Measurements from ENCODE around the gene RARG.

RARG gene

GRCh38 chr12:53231921-53232645, at the start of gene RARG:
Gene RARG (minus strand): TSS chr12:53232209. CDS start chr12:53227545, 4,664 bp downstream.
- Histone ChIP-seq H3K79me2 (ENCODE audit: control insufficient read depth, insufficient read depth, low read length, unreplicated experiment) (no peaks in the 10 kb centered on the region), H3K36me3 (ENCODE audit: insufficient read depth, low read length) (no peaks in the 10 kb centered on the region), H3K4me1 (ENCODE audit: control insufficient read depth, insufficient read depth, low read length, unreplicated experiment) (peaks cover 26% of the 10 kb centered on the region), H3K27me3 (ENCODE audit: insufficient read depth, low read length) (no peaks in the 10 kb centered on the region; the same call in 1 of the 2 replicates), H3K27ac (ENCODE audit: low read depth, low read length) (no peak within 1 kb of the TSS), H2AFZ (ENCODE audit: low read length, unreplicated experiment) (peak within 1 kb of the TSS; percentile 20), H3K4me3 (ENCODE audit: low read depth, low read length) (peak within 1 kb of the TSS; percentile 78)

GRCh38 chr12:53279888-53280498, 48.0 kb upstream of the RARG start:
- H3K36me3 ChIP-seq (ENCODE audit: insufficient read depth, low read length): peaks cover 1% of the 10 kb centered on the region

GRCh38 chr12:53279283-53279869, 47.4 kb upstream of the RARG start:
- Histone ChIP-seq H3K4me3 (ENCODE audit: low read depth, low read length) (no peak overlapping the region), H3K4me1 (ENCODE audit: control insufficient read depth, insufficient read depth, low read length, unreplicated experiment) (no peaks in the 10 kb centered on the region), H3K27me3 (ENCODE audit: insufficient read depth, low read length) (no peaks in the 10 kb centered on the region), H3K27ac (ENCODE audit: low read depth, low read length) (no peak overlapping the region), H3K79me2 (ENCODE audit: control insufficient read depth, insufficient read depth, low read length, unreplicated experiment) (no peaks in the 10 kb centered on the region), H3K36me3 (ENCODE audit: insufficient read depth, low read length) (no peaks in the 10 kb centered on the region; the same call in 1 of the 2 replicates), H2AFZ (ENCODE audit: low read length, unreplicated experiment) (no peak overlapping the region)

More at GRCh38 chr12:53279888-53280498, 48.0 kb upstream of the RARG start:
- no peak overlapping the region for H2AFZ ChIP-seq (ENCODE audit: low read length, unreplicated experiment)
- H3K4me1 ChIP-seq (ENCODE audit: control insufficient read depth, insufficient read depth, low read length, unreplicated experiment): no peaks in the 10 kb centered on the region
- H3K4me3 ChIP-seq (ENCODE audit: low read depth, low read length): no peak overlapping the region
- H3K27ac ChIP-seq (ENCODE audit: low read depth, low read length): no peak overlapping the region
- H3K79me2 ChIP-seq (ENCODE audit: control insufficient read depth, insufficient read depth, low read length, unreplicated experiment): no peaks in the 10 kb centered on the region
- H3K27me3 ChIP-seq (ENCODE audit: insufficient read depth, low read length): no peaks in the 10 kb centered on the region

- no peaks in the 10 kb centered on the region; the same call in 1 of the 2 replicates for H3K36me3 ChIP-seq (ENCODE audit: insufficient read depth, low read length)
- H3K27me3 ChIP-seq (ENCODE audit: insufficient read depth, low read length): no peaks in the 10 kb centered on the region
- no peak overlapping the region for H2AFZ ChIP-seq (ENCODE audit: low read length, unreplicated experiment)
- H3K27ac ChIP-seq (ENCODE audit: low read depth, low read length): no peak overlapping the region
- H3K79me2 ChIP-seq (ENCODE audit: control insufficient read depth, insufficient read depth, low read length, unreplicated experiment): no peaks in the 10 kb centered on the region
- H3K4me1 ChIP-seq (ENCODE audit: control insufficient read depth, insufficient read depth, low read length, unreplicated experiment): no peaks in the 10 kb centered on the region
- H3K4me3 ChIP-seq (ENCODE audit: low read depth, low read length): no peak overlapping the region
Measured at GRCh38 chr12:53277981-53278380, 46.0 kb upstream of the RARG start.

- no peak overlapping the region for H3K4me3 ChIP-seq (ENCODE audit: low read depth, low read length)
- no peaks in the 10 kb centered on the region for H3K79me2 ChIP-seq (ENCODE audit: control insufficient read depth, insufficient read depth, low read length, unreplicated experiment)
- no peaks in the 10 kb centered on the region for H3K4me1 ChIP-seq (ENCODE audit: control insufficient read depth, insufficient read depth, low read length, unreplicated experiment)
- no peaks in the 10 kb centered on the region; the same call in 1 of the 2 replicates for H3K36me3 ChIP-seq (ENCODE audit: insufficient read depth, low read length)
- no peak overlapping the region for H2AFZ ChIP-seq (ENCODE audit: low read length, unreplicated experiment)
- no peak overlapping the region for H3K27ac ChIP-seq (ENCODE audit: low read depth, low read length)
- H3K27me3 ChIP-seq (ENCODE audit: insufficient read depth, low read length): no peaks in the 10 kb centered on the region
Measured at GRCh38 chr12:53276511-53276910, 44.5 kb upstream of the RARG start.

- Histone ChIP-seq H3K4me3 (ENCODE audit: low read depth, low read length) (no peak overlapping the region), H3K27me3 (ENCODE audit: insufficient read depth, low read length) (no peaks in the 10 kb centered on the region), H3K79me2 (ENCODE audit: control insufficient read depth, insufficient read depth, low read length, unreplicated experiment) (peaks cover 13% of the 10 kb centered on the region), H2AFZ (ENCODE audit: low read length, unreplicated experiment) (no peak overlapping the region), H3K36me3 (ENCODE audit: insufficient read depth, low read length) (no peaks in the 10 kb centered on the region; the same call in 1 of the 2 replicates), H3K27ac (ENCODE audit: low read depth, low read length) (no peak overlapping the region), H3K4me1 (ENCODE audit: control insufficient read depth, insufficient read depth, low read length, unreplicated experiment) (peaks cover 12% of the 10 kb centered on the region)
Measured at GRCh38 chr12:53274445-53274844, 42.4 kb upstream of the RARG start.

GRCh38 chr12:53268630-53269562, 36.9 kb upstream of the RARG start:
- peaks cover 23% of the 10 kb centered on the region for H3K79me2 ChIP-seq (ENCODE audit: control insufficient read depth, insufficient read depth, low read length, unreplicated experiment)
- no peaks in the 10 kb centered on the region; the same call in 1 of the 2 replicates for H3K36me3 ChIP-seq (ENCODE audit: insufficient read depth, low read length)
- H3K27ac ChIP-seq (ENCODE audit: low read depth, low read length): peak overlapping the region; percentile 66
- peak overlapping the region; percentile 79 for H3K4me3 ChIP-seq (ENCODE audit: low read depth, low read length)
- H3K4me1 ChIP-seq (ENCODE audit: control insufficient read depth, insufficient read depth, low read length, unreplicated experiment): peaks cover 19% of the 10 kb centered on the region
- peak overlapping the region; percentile 86 for H2AFZ ChIP-seq (ENCODE audit: low read length, unreplicated experiment)
- H3K27me3 ChIP-seq (ENCODE audit: insufficient read depth, low read length): no peaks in the 10 kb centered on the region

GRCh38 chr12:53267999-53268629, 36.1 kb upstream of the RARG start, which contains the start of gene ESPL1:
Gene ESPL1 (plus strand): TSS chr12:53268299. CDS start chr12:53268767, 468 bp downstream.
- H3K36me3 ChIP-seq (ENCODE audit: insufficient read depth, low read length): no peaks in the 10 kb centered on the region; the same call in 1 of the 2 replicates
- peak within 1 kb of the TSS; percentile 66 for H3K27ac ChIP-seq (ENCODE audit: low read depth, low read length)
- peak within 1 kb of the TSS; percentile 79 for H3K4me3 ChIP-seq (ENCODE audit: low read depth, low read length)
- H3K27me3 ChIP-seq (ENCODE audit: insufficient read depth, low read length): no peaks in the 10 kb centered on the region
- H3K79me2 ChIP-seq (ENCODE audit: control insufficient read depth, insufficient read depth, low read length, unreplicated experiment): peaks cover 23% of the 10 kb centered on the region
- peak within 1 kb of the TSS; percentile 86 for H2AFZ ChIP-seq (ENCODE audit: low read length, unreplicated experiment)
- peaks cover 19% of the 10 kb centered on the region for H3K4me1 ChIP-seq (ENCODE audit: control insufficient read depth, insufficient read depth, low read length, unreplicated experiment)

- Histone ChIP-seq H3K36me3 (ENCODE audit: insufficient read depth, low read length) (no peaks in the 10 kb centered on the region; the same call in 1 of the 2 replicates), H3K27ac (ENCODE audit: low read depth, low read length) (no peak overlapping the region), H2AFZ (ENCODE audit: low read length, unreplicated experiment) (peak overlapping the region; percentile 86), H3K79me2 (ENCODE audit: control insufficient read depth, insufficient read depth, low read length, unreplicated experiment) (peaks cover 23% of the 10 kb centered on the region), H3K4me3 (ENCODE audit: low read depth, low read length) (peak overlapping the region; percentile 79), H3K27me3 (ENCODE audit: insufficient read depth, low read length) (no peaks in the 10 kb centered on the region), H3K4me1 (ENCODE audit: control insufficient read depth, insufficient read depth, low read length, unreplicated experiment) (peaks cover 19% of the 10 kb centered on the region)
Measured at GRCh38 chr12:53267306-53267998, 35.4 kb upstream of the RARG start.

Data from ACC112 (cell line).